NCI-H345 treated with DMSO at 0.1 percent for 48 hours (cell line): ENCODE data around the gene GRHPR.
A peak's percentile ranks its signal among the peaks of the same experiment; 100 is the strongest.
"Not testable (repeated sequence)": the region's sequence is repeated elsewhere in the genome, so short reads cannot be mapped to it uniquely, and the experiment has no call there.

ENCODE experiments used
- DNase-seq: peaks from one replicate; lab custom pipeline; 2025; ENCODE audit not compliant: unreplicated experiment; lab: John Stamatoyannopoulos, UW

GRHPR gene

DNA sequence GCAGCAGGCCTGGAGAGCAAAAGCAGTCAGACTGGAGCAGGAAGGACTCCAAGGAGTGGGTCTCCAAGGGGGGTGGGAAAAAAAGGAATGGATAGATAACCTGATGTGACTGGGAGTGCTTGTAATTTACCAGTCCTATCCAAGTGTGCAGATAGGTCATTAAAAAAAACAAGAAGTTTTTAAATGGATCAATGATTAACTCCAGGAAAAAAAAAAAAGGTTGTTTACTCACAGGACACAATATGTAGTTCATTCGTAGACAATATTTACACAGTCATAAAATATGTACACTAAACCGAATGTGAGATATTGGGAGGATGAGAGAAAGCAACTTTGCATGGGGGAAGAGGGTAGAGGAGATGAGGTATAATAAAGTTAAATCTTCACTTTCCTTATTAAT, 22.4 kb downstream of the GRHPR start:
- no peak for DNase-seq

DNA sequence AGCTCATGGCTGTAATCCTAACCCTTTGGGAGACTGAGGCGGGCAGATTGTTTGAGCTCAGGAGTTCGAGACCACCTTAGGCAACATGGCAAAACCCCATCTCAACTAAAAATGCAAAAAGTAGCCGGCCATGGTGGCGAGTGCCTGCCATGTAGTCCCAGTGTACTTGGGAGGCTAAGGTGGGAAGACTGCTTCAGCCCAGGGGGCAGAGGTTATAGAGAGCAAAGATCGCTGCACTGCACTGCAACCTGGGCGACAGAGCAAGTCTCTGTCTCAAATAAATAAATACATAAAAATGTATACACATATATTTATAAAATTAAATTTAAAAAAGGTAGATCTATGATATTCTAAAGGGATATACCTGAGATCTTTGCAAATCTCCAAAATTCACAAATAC, 23.3 kb downstream of the GRHPR start:
- no peak for DNase-seq

DNA sequence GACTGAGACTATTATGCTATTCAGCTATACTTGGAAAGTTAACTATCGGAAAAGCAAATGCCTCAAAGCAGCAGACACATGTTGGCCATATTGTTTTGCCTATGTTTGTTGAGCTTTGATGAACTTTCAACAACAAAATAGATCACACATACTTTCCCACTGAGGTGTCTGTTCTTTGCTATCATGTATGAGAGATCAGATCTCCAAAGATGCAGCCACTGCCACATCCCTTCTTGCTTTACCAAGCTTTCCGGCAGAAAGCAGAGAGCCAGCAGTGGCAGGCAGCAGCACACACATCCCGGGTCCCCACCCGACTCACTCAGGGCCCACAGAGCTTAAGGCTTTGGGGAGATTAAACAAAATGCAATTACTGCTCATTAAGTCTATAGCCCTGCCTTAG, 23.9 kb downstream of the GRHPR start:
- no peak for DNase-seq

DNA sequence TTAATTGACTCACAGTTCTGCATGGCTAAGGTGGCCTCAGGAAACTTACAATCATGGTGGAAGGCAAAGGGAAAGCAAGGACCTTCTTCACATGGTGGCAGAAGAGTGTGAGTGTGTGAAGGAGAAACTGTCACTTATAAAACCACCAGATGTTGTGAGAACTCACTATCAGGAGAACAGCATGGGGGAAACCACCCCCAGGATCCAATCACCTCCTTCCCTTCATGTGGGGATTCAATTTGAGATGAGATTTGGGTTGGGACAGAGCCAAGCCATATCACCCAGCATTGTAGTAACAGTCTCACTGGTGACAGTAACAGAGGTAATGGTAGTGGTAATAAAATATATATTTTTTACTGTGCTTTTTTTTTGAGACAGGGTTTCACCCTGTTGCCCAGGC, 24.6 kb downstream of the GRHPR start:
- no peak for DNase-seq

DNA sequence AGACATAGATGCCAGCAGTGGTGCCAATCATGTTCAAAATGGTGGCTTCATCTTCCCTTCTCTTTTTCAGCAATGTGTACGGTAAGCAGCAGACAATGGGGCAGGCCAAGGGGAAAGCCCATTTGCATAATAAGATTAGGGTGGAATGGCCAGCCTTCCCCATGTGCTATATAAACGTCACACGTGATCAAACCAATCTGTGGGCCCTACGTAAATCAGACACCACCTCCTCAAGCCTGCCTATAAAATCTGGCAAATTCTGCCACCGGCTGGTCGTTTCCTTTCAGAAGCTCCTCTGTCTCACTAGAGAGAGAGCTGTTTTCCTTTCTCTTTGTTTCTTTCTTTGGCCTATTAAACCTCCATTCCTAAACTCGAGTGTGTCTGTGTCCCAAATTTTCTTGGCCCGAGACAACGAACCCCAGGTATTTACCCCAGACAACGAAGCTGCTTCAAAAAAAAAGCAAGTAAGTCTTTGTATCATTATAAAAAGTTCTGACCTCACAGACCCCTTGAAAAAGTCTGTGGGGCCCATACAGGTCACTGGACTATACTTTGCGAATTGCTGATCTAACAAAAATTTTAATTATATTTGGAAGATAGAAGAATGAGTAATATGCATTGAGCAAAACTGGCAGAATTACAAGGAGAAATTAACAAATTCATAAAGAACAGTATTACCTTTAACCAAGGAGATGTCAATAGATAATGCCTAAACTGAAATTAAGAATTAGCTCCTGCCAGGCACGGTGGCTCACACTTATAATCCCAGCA, 27.6 kb downstream of the GRHPR start:
- DNase-seq, result no peak

DNA sequence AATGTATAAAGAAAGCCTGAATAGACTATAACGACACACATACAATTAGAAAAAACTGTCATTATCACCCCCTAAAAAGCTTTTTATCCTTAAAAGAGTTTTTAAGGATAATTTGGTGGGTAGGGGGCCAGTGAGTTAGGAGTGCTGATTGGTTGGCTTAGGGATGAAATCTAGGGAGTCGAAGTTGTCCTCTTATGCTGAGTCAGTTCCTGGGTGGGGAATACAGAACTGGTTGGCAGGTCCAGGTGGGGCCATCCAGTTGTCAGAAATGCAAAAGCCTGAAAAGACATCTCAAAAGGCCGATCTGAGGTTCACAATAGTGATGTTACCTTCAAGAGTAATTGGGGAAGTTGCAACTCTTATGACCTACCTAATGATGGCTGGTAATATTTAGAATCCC, 29.1 kb downstream of the GRHPR start:
- no peak for DNase-seq

DNA sequence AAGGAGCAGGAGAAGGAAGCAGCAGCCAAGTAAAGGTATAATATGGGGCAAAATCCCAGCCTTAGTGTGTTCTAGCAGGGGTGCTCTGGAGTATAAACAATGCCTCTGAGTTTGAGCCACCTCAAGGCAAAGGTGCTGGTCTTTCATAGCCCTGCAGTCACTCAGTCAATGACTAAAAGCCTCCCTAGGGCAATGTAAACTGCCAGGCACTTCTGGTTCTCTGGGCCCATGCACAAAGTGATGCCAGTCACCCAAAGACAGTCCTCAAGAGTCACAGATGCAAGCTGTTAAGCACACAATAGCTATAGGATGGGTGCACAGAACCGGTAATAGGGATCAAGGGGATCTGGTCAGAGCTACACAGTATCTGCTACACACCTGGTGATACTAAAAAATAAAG, 30.1 kb downstream of the GRHPR start:
- no peak for DNase-seq

DNA sequence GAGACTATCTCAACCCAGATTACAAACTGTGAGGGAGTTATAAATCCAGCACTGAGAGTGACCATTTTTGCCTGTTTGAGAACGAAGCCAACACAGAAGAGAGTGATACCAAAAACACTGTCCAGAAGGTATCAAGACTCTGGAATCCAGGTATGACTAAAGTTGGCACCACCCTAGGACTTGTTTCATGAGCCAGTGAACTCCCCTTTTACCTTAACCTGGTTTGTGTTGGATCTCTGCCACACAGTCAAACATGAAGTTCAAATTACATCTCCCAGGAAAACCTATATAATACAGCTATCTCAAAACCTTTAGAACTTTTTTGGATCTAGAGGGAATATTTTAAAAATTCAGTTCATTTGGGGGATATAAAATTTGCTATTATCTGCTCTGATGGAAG, 31.3 kb downstream of the GRHPR start:
- no peak for DNase-seq

DNA sequence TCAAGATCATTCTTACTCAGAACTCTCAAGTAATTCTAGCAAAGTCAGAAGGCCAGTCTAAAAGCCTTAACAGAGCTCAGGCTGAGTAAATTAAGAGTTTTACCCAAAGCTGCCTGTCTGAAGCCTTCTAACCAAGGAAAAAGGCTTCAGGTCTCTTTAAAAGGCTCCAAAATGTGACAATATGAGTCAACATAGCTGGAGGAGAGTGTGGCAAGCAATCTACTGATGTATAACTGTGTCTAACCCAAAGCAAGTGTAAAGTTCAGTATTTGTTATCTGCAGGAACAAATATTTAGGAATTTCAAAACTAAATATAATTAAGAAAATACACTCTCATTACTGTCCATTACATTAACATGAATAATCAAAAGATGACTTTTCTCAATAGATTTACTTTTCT, 31.7 kb downstream of the GRHPR start:
- DNase-seq, result no peak

DNA sequence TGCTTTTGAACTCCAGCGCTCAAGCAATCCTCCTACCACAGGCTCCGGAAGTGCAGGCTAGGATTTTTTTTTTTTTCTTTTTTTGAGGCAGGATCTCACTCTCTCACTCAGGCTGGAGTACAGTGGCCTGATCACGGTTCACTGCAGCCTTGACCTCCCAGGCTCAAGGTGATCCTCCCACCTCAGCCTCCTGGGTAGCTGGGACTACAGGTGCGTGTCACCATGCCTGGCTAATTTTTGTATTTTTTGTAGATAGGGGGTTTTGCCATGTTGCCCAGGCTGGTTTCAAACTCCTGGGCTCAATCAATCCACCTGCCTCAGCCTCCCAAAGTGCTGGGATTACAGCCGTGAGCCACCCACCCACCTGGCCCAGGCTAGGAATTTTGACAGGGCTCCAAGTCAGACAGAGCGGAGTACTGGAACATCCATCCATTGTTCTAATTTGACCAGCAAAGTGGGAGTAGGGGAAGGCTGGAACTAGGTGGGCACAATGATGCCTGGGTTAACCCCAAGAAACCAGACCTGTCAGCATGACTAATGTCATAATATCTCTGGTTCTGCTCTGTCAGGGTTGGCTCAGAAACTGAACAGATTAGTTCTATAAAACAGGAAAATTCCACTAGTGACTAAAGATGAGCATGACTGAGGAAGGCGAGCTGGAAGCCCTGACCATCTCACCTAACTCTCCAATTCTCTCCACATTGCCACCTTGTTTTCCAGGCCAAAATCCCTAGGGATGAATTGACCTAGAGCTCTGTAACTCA, 33.6 kb downstream of the GRHPR start:
- no peak for DNase-seq

DNA sequence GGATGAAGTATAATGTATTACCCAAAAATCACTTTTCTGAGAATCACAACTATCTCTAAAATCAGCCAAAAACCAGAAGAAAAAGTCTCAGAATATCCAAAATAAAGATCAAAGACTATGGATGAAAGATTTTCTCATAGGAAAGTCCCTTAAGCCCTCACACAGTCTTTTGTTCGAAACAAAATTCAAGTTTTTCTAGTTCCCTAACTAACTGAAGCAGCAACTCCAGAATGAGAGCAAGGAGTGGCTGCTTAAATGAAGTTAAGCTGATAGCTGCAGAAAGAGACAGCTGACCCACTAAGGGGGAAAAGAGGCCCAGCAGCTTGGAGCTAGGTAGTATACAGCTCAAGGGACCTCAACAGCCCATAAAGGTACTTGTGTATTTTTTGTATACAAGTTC, 34.3 kb downstream of the GRHPR start:
- DNase-seq, result no peak

DNA sequence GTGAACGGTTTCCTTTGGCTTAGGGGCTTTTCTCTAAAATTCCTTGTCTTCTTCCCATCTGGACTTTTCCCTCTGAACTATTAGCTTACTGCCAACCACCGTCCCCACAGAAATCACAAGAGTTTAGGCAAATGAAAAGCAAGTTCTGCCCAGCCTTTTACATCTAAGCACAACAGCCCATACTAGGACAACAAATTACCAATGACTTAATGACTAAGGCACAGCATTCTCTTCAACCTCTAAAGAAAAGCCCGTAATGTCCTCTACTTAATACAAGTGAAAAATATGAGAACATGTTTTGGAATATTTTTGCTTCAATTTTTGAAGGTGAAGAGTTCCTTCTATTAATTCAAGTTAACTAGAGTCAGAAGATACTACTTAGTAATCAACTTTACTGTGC, 41.5 kb downstream of the GRHPR start:
- DNase-seq, result no peak

DNA sequence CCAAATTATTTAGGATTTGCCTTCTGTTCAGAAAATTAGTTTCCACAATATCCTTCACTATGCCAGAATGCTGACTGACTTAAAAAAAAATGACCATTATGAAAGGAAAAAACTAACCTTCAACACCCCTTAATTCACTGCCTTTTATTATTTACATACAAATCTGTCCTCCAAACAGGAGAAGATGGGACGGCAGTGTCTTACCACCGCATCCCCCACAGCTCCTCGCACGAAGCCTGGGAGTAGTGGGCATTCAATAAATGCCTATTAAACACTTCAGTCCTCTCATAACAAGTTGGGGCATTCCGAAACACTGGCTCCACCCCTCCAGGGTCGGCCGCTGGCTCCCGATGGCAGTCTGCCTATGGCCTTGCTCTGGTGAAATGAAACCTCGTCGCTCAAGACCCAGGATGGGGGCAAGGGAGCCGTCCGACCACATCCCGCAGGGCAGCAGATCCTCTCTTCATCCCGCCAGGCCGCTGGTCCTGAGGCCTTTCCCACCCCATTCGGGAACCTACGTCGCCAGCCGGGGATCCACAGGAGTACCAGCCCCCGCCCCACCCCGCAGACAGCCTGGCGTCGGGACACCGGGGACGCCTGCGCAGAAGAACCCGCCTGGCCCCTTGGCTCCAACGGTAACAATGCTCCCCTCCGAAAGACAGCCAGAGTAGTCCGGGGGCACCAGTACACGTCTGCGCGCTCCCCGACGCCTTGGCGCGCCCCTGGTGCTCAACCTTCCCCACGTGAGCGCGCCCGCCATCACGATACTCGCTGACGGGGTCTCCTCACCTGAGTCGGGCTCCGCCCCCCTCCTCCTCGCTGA, 42.1 kb downstream of the GRHPR start:
- DNase-seq, result peak; percentile 73

DNA sequence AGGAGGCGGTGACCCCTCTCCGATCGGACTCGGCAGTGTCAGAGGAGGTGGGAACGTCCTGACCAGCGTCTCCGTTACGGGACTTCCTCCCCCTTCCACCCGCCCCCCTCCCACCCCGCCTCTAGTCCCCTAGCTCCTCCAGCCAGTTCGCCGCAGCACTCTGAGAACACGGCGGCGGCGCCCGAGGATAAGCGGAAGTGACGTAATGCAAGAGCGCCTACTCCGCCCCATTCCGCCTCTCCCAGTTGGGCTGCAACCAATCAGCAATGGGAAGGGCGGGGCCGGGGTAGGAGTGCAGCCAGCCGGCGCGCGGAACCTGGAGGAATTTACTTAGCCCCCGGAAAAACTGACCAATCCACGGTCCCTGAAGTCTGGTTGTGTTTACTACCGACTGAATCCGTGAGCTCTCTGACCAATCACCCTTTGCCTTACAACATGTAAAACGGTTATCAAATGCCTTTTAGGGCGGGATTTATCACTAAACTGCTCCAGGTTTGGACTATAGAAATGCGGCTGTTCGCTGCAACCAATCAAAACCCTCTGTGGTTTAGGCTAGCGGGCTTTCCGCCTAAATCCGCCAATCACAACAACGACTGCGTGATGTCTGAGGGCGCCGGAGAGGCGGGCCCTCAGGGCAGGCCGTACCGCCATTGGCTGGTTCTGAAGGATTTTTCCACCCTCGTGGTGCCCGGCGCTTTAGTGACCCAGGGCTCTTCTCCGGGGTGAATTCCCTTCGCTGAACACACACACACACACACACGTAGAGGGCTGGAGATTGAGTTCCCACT, 42.9 kb downstream of the GRHPR start, which contains the start of gene ZBTB5:
Gene ZBTB5, minus strand, starts transcription at position 202 of the 788 bp plus-strand sequence. CDS start 22,899 bp downstream, outside the sequence.
- peak; percentile 98 for DNase-seq

DNA sequence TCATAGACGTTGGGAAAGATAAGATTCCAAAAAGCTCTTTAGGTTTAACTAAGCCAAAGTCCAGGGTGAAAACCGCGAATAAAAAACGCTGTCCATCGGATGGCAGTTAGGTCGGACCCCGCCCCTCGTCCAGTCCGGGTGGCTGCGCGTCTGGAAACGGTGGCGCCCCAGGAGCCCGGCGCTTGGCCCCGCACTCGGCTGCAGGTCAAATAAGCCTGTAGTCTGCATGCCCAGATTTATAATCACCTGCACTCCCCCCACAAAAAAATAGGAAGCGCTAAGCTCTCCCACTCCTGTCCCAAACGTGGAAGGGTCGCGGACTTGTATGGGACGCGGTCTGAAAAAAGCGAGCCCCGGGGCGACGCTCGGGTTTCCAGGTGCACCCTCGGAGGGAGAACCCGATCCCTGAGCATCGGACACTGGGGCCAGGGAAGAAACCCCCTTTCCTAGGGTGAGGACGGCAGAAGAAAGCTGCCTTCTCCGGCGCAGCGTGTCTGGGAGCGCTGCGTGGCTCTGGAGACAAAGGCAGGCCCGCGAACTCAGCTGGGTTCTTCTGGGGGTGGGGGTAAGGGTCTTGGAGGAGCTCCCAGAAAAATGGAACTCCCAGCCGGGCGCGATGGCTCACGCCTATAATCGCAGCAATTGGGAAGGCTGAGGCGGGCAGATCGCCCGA, 43.7 kb downstream of the GRHPR start:
- DNase-seq, result no peak

DNA sequence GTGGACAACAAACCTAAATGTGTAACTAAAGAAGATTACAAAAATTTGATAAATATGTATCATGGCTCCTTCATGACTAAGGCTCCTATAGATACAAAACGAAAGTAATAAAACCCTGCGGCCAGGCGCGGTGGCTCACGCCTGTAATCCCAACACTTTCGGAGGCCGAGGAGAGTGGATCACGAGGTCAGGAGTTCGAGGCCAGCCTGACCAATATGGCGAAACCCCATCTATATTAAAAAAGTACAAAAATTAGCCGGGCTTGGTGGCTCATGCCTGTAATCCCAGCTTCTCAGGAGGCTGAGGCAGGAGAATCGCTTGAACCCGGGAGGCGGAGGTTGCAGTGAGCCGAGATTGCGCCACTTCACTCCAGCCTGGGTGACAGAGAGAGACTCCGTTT, 45.0 kb downstream of the GRHPR start:
- DNase-seq, result not testable (repeated sequence)

DNA sequence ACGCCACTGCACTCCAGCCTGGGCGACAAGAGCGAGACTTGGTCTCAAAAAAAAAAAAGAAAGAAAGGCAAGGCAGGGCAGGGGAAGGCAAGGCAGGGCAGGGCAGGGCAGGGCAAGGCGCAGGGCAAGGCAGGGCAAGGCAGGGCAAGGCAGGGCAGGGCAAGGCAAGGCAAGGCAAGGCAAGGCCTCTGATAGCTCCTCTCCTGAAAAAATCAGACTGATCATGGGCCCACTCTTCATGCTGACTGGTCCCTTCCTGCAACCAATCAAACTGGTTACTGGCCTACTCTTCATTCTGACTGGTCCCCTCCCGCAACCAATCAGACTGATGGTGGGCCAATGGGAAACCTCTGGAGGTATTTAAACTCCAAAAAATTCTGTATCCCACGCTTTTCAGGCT, 46.1 kb downstream of the GRHPR start:
- no peak for DNase-seq

DNA sequence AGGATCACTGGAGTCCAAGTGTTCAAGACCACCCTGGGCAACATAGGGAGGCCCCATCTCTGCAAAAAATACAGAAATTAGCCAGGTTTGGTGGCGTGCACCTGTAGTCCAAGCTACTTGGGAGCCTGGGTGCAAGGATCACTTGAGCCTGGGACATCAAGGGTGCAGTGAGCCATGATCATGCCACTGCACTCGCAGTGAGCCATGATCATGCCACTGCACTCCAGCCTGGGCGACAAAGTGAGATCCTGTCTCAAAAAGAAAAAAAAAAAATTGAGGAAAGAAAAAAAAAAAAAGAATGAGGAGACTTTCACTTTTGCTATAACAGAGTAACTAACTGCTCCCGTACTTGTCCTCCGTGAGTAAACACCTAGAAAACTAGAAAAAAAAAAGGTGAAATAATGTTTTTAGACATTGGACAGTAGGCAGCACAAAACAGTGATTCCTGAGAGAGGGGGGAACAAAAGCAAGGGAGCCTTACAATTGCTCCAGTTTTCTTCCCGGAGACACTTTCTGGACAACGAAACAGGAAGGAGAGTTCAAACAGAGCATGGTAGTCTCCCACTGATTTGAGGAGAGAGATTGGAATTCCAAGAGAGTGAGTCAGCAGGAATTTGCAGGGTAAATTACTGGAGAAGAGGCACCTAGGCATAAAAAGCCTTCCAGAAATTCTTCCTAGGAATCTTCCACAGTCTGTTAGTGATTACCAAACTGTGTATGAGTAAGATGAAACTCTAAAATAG, 49.6 kb downstream of the GRHPR start:
- DNase-seq, result no peak

DNA sequence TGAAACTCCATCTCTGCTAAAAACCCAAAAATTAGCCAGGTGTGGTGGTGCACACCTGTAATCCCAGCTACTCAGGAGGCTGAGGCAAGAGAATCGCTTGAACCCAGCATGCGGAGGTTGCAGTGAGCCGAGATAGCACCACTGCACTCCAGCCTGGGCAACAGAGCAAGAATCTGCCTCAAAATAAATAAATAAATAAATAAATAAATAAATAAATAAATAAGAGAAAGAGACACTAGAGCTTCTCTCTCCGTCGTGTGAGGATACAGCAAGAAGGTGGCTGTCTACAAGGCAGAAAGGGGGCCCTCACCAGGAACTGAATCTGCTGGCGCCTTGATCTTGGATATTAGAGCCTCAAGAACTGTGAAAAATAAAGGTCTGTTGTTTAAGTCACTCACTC, 51.5 kb downstream of the GRHPR start:
- not testable (repeated sequence) for DNase-seq

DNA sequence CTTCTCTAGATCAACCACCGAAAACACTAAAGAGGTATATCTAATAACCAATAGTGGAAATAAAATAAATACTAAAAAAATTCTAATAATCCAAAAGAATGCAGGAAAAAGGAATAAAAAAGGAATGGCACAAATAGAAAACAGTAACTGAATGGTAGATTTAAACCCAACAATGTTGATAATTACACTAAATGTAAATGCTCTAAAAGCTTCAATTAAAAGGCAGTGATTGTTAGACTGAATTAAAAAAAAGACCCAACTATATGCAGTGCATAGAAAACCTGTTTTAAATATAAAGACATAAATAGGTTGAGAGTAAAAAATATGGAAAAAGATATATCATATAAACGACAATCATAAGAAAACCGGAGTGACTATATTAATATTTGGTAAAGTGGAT, 51.9 kb downstream of the GRHPR start:
- DNase-seq, result no peak
